WTC11 (cell line): Measurements from ENCODE around the gene ZMYND8. TPM values are rescaled to one million over a fixed set of nuclear protein-coding genes. Genes with fewer than 3 reads are reported as not detected.

Experiments used
- ATAC-seq: fragments of 200-7000 bp; cut with Tn5 transposase; 2 replicates; pipeline ENCODE4 v1.10.0; 2021; ENCODE audit warnings: mild to moderate bottlenecking, moderate library complexity
- CTCF ChIA-PET: fragments of 300-600 bp; sonication (Branson Sonifier 250); formaldehyde crosslinking; loops from one replicate; lab custom pipeline; 2021; ENCODE audit warnings: antibody characterized with exemption; lab: Charles Lee
- POLR2A ChIA-PET: fragments of 350-600 bp; sonication (Branson Sonifier 250); formaldehyde crosslinking; loops from one replicate; lab custom pipeline; 2021; ENCODE audit warnings: antibody characterized with exemption; lab: Charles Lee
- DNase-seq: peaks from one replicate; pipeline ENCODE4 v3.0.0; 2021; ENCODE audit warnings: low spot score
- H3K27ac Mint-ChIP-seq: 2 replicates; pipeline ENCODE4 v1.8.0; 2021; ENCODE audit warnings: mixed read lengths
- H3K27me3 Mint-ChIP-seq: 2 replicates; pipeline ENCODE4 v1.8.0; 2021; ENCODE audit warnings: low read depth, mild to moderate bottlenecking, moderate library complexity, mixed read lengths
- H3K36me3 Mint-ChIP-seq: 2 replicates; pipeline ENCODE4 v1.8.0; 2021; ENCODE audit warnings: mixed read lengths
- H3K4me1 Mint-ChIP-seq: 2 replicates; pipeline ENCODE4 v1.8.0; 2022; ENCODE audit warnings: mixed read lengths
- H3K4me3 Mint-ChIP-seq: 2 replicates; pipeline ENCODE4 v1.8.0; 2021; ENCODE audit warnings: mild to moderate bottlenecking, moderate library complexity, mixed read lengths
- H3K9me3 Mint-ChIP-seq: 2 replicates; pipeline ENCODE4 v1.8.0; 2021; ENCODE audit warnings: mixed read lengths
- FOXK1 ChIP-seq: sonication (generic); formaldehyde crosslinking; IDR thresholded peaks from 2 replicates; pipeline ENCODE4 v1.8.0; 2022; ENCODE audit warnings: mild to moderate bottlenecking, moderate library complexity, missing genetic modification reagents
- MXD4 ChIP-seq: fragments of 250-450 bp; sonication (Bioruptor Pico); IDR thresholded peaks from 2 replicates; pipeline ENCODE4 v1.8.0; 2021; ENCODE audit warnings: mild to moderate bottlenecking, moderate library complexity, borderline replicate concordance
- OVOL2 ChIP-seq: fragments of 250-450 bp; sonication (Bioruptor Pico); IDR thresholded peaks from 2 replicates; pipeline ENCODE4 v1.9.0; 2021; ENCODE audit warnings: mild to moderate bottlenecking, borderline replicate concordance
- ZNF263 ChIP-seq: sonication (generic); formaldehyde crosslinking; IDR thresholded peaks from 2 replicates; pipeline ENCODE4 v1.8.1; 2022; ENCODE audit warnings: low read depth, mild to moderate bottlenecking, moderate library complexity, missing genetic modification reagents
- ZNF317 ChIP-seq: sonication (generic); formaldehyde crosslinking; IDR thresholded peaks from 2 replicates; pipeline ENCODE4 v1.8.1; 2023; ENCODE audit warnings: low read depth, mild to moderate bottlenecking, moderate library complexity, missing genetic modification reagents, borderline replicate concordance
- total RNA-seq: library from RNA; stranded (reverse); gene quantifications from 3 replicates; pipeline ENCODE4 v1.2.3, GENCODE V29; 2021
- TF ChIP-seq, protein P1 (sequence below): sonication (generic); formaldehyde crosslinking; IDR thresholded peaks from 2 replicates; pipeline ENCODE4 v1.8.1; 2022; ENCODE audit warnings: mild to moderate bottlenecking, moderate library complexity, missing genetic modification reagents
- TF ChIP-seq, protein P2 (sequence below): sonication (generic); formaldehyde crosslinking; IDR thresholded peaks from 2 replicates; pipeline ENCODE4 v1.8.0; 2022; ENCODE audit warnings: mild to moderate bottlenecking, missing genetic modification reagents
- TF ChIP-seq, protein P3 (sequence below): sonication (generic); formaldehyde crosslinking; IDR thresholded peaks from 2 replicates; pipeline ENCODE4 v1.8.1; 2022; ENCODE audit warnings: mild to moderate bottlenecking, missing genetic modification reagents, moderate library complexity, borderline replicate concordance
- TF ChIP-seq, protein P4 (sequence below): sonication (generic); formaldehyde crosslinking; IDR thresholded peaks from 2 replicates; pipeline ENCODE4 v1.8.1; 2023; ENCODE audit warnings: mild to moderate bottlenecking, missing genetic modification reagents
- TF ChIP-seq, protein P5 (sequence below): sonication (generic); formaldehyde crosslinking; IDR thresholded peaks from 2 replicates; pipeline ENCODE4 v1.8.1; 2023; ENCODE audit warnings: mild to moderate bottlenecking, missing genetic modification reagents, moderate library complexity
- TF ChIP-seq, protein P6 (sequence below): sonication (generic); formaldehyde crosslinking; IDR thresholded peaks from 2 replicates; pipeline ENCODE4 v1.8.0; 2022; ENCODE audit warnings: mild to moderate bottlenecking, missing genetic modification reagents
- TF ChIP-seq, protein P7 (sequence below): fragments of 200-600 bp; IDR thresholded peaks from 2 replicates; pipeline ENCODE4 v1.8.0; 2022; ENCODE audit warnings: antibody characterized with exemption
- TF ChIP-seq, protein P8 (sequence below): fragments of 250-450 bp; sonication (Bioruptor Pico); IDR thresholded peaks from 2 replicates; pipeline ENCODE4 v1.8.0; 2021; ENCODE audit warnings: mild to moderate bottlenecking
- TF ChIP-seq, protein P9 (sequence below): sonication (generic); formaldehyde crosslinking; IDR thresholded peaks from 2 replicates; pipeline ENCODE4 v1.8.0; 2023; ENCODE audit warnings: mild to moderate bottlenecking, missing genetic modification reagents

The ZMYND8 gene
- total RNA-seq, 1 experiment from 2014 or later, result 114 TPM

DNA sequence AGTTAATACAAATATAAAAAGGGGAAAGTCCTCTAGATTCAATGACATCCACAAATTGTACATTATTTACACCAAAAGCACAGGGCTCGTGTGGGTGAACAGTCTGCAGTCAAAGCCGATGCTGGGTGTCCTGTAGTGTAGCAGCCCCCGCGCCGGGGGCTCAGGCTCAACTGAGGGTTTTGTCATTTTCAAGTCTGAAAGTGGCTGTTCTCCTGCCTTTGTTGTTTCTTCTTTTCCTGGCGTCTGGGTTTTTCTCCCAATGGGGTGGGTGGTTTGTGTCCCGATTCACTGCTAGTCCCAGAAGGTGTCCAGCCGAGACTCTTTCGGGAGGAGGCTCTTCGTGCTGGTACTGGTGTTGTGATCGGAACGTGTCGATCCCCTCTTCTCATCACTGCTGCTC lies 146.0 kb downstream of the ZMYND8 start (continued):
- TF ChIP-seq, protein P1, sequence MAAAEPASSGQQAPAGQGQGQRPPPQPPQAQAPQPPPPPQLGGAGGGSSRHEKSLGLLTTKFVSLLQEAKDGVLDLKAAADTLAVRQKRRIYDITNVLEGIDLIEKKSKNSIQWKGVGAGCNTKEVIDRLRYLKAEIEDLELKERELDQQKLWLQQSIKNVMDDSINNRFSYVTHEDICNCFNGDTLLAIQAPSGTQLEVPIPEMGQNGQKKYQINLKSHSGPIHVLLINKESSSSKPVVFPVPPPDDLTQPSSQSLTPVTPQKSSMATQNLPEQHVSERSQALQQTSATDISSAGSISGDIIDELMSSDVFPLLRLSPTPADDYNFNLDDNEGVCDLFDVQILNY (CRISPR knock-in tag), result no peak

DNA sequence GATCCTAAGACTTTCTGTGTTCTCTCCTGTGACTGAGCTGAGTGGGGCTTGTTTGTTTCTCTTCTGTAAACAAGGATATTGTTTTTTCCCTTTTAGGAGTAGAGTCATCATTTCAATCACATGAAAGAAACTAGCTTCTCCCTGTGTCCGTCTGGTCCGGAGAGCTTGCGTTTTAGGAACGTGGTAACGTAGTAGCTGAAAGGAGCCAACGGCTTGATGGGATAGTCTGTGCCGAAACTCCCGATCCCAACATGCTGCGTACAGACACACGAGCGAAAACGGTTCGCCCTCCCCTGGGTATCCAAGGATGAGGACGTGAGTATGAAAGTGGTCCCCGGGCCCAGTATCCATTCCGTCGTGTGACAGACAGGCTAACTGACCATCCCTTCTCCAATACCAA lies 146.5 kb downstream of the ZMYND8 start:
- ATAC-seq (no peak), DNase-seq (no peak)
- peaks cover 21% of the 10 kb centered on the region for H3K4me1 Mint-ChIP-seq
- H3K27me3 Mint-ChIP-seq, result no peaks in the 10 kb centered on the region
- TF ChIP-seq OVOL2 (CRISPR knock-in tag), result no peak
- TF ChIP-seq, protein P2, sequence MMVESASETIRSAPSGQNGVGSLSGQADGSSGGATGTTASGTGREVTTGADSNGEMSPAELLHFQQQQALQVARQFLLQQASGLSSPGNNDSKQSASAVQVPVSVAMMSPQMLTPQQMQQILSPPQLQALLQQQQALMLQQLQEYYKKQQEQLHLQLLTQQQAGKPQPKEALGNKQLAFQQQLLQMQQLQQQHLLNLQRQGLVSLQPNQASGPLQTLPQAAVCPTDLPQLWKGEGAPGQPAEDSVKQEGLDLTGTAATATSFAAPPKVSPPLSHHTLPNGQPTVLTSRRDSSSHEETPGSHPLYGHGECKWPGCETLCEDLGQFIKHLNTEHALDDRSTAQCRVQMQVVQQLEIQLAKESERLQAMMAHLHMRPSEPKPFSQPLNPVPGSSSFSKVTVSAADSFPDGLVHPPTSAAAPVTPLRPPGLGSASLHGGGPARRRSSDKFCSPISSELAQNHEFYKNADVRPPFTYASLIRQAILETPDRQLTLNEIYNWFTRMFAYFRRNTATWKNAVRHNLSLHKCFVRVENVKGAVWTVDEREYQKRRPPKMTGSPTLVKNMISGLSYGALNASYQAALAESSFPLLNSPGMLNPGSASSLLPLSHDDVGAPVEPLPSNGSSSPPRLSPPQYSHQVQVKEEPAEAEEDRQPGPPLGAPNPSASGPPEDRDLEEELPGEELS (CRISPR knock-in tag), result no peak
- TF ChIP-seq, protein P3, sequence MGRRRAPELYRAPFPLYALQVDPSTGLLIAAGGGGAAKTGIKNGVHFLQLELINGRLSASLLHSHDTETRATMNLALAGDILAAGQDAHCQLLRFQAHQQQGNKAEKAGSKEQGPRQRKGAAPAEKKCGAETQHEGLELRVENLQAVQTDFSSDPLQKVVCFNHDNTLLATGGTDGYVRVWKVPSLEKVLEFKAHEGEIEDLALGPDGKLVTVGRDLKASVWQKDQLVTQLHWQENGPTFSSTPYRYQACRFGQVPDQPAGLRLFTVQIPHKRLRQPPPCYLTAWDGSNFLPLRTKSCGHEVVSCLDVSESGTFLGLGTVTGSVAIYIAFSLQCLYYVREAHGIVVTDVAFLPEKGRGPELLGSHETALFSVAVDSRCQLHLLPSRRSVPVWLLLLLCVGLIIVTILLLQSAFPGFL (CRISPR knock-in tag), result no peak
- TF ChIP-seq ZNF317 (CRISPR knock-in tag), result no peak
- no peak for TF ChIP-seq MXD4 (CRISPR knock-in tag)
- TF ChIP-seq, protein P4, sequence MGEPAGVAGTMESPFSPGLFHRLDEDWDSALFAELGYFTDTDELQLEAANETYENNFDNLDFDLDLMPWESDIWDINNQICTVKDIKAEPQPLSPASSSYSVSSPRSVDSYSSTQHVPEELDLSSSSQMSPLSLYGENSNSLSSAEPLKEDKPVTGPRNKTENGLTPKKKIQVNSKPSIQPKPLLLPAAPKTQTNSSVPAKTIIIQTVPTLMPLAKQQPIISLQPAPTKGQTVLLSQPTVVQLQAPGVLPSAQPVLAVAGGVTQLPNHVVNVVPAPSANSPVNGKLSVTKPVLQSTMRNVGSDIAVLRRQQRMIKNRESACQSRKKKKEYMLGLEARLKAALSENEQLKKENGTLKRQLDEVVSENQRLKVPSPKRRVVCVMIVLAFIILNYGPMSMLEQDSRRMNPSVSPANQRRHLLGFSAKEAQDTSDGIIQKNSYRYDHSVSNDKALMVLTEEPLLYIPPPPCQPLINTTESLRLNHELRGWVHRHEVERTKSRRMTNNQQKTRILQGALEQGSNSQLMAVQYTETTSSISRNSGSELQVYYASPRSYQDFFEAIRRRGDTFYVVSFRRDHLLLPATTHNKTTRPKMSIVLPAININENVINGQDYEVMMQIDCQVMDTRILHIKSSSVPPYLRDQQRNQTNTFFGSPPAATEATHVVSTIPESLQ (CRISPR knock-in tag), result no peak
- TF ChIP-seq, protein P5, sequence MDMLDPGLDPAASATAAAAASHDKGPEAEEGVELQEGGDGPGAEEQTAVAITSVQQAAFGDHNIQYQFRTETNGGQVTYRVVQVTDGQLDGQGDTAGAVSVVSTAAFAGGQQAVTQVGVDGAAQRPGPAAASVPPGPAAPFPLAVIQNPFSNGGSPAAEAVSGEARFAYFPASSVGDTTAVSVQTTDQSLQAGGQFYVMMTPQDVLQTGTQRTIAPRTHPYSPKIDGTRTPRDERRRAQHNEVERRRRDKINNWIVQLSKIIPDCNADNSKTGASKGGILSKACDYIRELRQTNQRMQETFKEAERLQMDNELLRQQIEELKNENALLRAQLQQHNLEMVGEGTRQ, result no peak
- TF ChIP-seq ZNF263 (CRISPR knock-in tag), result no peak
- TF ChIP-seq, protein P6, sequence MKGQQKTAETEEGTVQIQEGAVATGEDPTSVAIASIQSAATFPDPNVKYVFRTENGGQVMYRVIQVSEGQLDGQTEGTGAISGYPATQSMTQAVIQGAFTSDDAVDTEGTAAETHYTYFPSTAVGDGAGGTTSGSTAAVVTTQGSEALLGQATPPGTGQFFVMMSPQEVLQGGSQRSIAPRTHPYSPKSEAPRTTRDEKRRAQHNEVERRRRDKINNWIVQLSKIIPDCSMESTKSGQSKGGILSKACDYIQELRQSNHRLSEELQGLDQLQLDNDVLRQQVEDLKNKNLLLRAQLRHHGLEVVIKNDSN (CRISPR knock-in tag), result no peak
- TF ChIP-seq, protein P7, sequence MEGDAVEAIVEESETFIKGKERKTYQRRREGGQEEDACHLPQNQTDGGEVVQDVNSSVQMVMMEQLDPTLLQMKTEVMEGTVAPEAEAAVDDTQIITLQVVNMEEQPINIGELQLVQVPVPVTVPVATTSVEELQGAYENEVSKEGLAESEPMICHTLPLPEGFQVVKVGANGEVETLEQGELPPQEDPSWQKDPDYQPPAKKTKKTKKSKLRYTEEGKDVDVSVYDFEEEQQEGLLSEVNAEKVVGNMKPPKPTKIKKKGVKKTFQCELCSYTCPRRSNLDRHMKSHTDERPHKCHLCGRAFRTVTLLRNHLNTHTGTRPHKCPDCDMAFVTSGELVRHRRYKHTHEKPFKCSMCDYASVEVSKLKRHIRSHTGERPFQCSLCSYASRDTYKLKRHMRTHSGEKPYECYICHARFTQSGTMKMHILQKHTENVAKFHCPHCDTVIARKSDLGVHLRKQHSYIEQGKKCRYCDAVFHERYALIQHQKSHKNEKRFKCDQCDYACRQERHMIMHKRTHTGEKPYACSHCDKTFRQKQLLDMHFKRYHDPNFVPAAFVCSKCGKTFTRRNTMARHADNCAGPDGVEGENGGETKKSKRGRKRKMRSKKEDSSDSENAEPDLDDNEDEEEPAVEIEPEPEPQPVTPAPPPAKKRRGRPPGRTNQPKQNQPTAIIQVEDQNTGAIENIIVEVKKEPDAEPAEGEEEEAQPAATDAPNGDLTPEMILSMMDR, result no peak
- TF ChIP-seq, protein P8, sequence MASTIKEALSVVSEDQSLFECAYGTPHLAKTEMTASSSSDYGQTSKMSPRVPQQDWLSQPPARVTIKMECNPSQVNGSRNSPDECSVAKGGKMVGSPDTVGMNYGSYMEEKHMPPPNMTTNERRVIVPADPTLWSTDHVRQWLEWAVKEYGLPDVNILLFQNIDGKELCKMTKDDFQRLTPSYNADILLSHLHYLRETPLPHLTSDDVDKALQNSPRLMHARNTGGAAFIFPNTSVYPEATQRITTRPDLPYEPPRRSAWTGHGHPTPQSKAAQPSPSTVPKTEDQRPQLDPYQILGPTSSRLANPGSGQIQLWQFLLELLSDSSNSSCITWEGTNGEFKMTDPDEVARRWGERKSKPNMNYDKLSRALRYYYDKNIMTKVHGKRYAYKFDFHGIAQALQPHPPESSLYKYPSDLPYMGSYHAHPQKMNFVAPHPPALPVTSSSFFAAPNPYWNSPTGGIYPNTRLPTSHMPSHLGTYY (CRISPR knock-in tag), result no peak
- TF ChIP-seq, protein P9, sequence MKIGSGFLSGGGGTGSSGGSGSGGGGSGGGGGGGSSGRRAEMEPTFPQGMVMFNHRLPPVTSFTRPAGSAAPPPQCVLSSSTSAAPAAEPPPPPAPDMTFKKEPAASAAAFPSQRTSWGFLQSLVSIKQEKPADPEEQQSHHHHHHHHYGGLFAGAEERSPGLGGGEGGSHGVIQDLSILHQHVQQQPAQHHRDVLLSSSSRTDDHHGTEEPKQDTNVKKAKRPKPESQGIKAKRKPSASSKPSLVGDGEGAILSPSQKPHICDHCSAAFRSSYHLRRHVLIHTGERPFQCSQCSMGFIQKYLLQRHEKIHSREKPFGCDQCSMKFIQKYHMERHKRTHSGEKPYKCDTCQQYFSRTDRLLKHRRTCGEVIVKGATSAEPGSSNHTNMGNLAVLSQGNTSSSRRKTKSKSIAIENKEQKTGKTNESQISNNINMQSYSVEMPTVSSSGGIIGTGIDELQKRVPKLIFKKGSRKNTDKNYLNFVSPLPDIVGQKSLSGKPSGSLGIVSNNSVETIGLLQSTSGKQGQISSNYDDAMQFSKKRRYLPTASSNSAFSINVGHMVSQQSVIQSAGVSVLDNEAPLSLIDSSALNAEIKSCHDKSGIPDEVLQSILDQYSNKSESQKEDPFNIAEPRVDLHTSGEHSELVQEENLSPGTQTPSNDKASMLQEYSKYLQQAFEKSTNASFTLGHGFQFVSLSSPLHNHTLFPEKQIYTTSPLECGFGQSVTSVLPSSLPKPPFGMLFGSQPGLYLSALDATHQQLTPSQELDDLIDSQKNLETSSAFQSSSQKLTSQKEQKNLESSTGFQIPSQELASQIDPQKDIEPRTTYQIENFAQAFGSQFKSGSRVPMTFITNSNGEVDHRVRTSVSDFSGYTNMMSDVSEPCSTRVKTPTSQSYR (CRISPR knock-in tag), result no peak
- TF ChIP-seq FOXK1 (CRISPR knock-in tag), result no peak
- H3K27ac Mint-ChIP-seq, result no peak overlapping the region
- H3K9me3 Mint-ChIP-seq, result no peaks in the 10 kb centered on the region
- H3K36me3 Mint-ChIP-seq, result peaks cover 30% of the 10 kb centered on the region
- ChIA-PET CTCF (interaction anchor here (0.7 kb wide), 1 partner anchor 174 kb away, joined by 3 read pairs; no protein-coding TSS in a partner anchor), POLR2A (no interaction called here)
- H3K4me3 Mint-ChIP-seq, result no peak overlapping the region
